ENCODE measurements around the gene ERFE. TPM values are rescaled to one million over a fixed set of nuclear protein-coding genes. Genes with fewer than 3 reads are reported as not detected.

Gene ERFE
- total and polyA plus RNA-seq, 9 of the 15 experiments (the other 6 are each of a cell fraction or from before 2014, with no cell fraction given): 0.55 to 8.2 (median 3.7) TPM

DNA sequence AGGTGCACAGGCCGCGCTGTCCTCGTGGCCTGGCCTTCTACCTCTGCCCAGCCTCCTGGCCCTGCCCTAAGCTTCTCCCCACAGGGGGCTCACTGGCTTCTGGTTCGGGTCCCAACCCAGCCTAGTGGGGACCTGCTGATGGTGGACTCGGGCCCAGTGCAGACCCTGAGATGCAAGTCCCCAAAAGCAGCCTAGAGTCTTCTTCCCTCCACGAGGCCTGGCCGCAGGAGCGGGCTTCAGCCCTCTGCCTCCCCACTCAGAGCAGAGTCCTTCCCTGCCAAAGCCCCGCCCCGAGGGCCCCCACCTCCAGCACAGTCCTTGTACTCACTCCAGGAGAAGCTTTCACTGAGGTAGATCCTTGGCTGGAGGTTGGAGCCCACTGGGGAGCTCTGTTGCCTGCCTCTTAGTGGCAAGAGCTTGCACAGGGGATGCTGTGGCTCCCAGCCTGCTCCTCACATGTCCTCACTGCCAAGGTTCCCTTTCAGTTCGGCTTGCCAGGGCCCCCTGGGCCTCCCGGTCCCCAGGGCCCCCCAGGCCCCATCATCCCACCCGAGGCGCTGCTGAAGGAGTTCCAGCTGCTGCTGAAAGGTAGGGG is 3.6 kb downstream of the ERFE start:
- Histone ChIP-seq H3K9me3 (replicated peaks; ENCODE audit: control insufficient read depth, insufficient read depth, low read depth, low read length) (no peaks in the 10 kb centered on the region), H3K4me3 (no peak overlapping the region), H3K4me2 (ENCODE audit: insufficient read depth, low read length) (no peak overlapping the region), H4K20me1 (replicated peaks; ENCODE audit: control insufficient read depth, insufficient read depth, low read length) (no peaks in the 10 kb centered on the region), H3K9ac (ENCODE audit: insufficient read depth in 1 of 2, low read depth in 2 of 2, low read length in 2 of 2) (0 out of 4 replicates have a peak overlapping the region, but pooled peaks of 1 of the 2 experiments have one; percentile 9), H3K27me3 (ENCODE audit: control insufficient read depth in 2 of 2, insufficient read depth in 2 of 2, low read length in 2 of 2) (no peaks in the 10 kb centered on the region), H3K4me1 (replicated peaks in 1 of 2; ENCODE audit: control insufficient read depth in 2 of 2, insufficient read depth in 2 of 2, low read length in 2 of 2) (peaks cover 3 to 62% of the 10 kb centered on the region in 2 experiments; a peak in 4 of 5 replicates), H2AFZ (ENCODE audit: low read depth, low read length) (no peak overlapping the region), H3K79me2 (ENCODE audit: control insufficient read depth, insufficient read depth, low read length) (no peaks in the 10 kb centered on the region), H3K27ac (ENCODE audit: extremely low read depth, low read depth, low read length) (no peak overlapping the region), H3K36me3 (ENCODE audit: control insufficient read depth, insufficient read depth, low read length) (no peaks in the 10 kb centered on the region), H3K9me1 (ENCODE audit: control insufficient read depth, insufficient read depth, low read length) (no peaks in the 10 kb centered on the region)
- in situ Hi-C loops (cut with MboI): no loop called here
- intact Hi-C loops (cut with micrococcal nuclease): no loop called here
- 0 out of 2 replicates have a peak, but pooled peaks have one; percentile 18 for TF ChIP-seq POLR2G (IDR thresholded peaks at IDR 0.05; ENCODE audit: low read depth, low read length)
- TF ChIP-seq ZNF445 (CRISPR knock-in tag; IDR thresholded peaks at IDR 0.05; ENCODE audit: low read depth): no peak
- TF ChIP-seq SRSF1 (IDR thresholded peaks at IDR 0.05; ENCODE audit: low read depth, low read length): no peak
- no TSS peak for BruUV-seq (replicated peaks)
- ATAC-seq (peak; percentile 15; the same call in 2 of the 3 replicates), DNase-seq (ENCODE audit: extremely low read depth in 1 of 4, low spot score in 3 of 4) (no peak), FAIRE-seq (no peak)
- POLR2A ChIA-PET: interaction anchor here (0.7 to 1.0 kb wide), 3 partner anchors 13 to 30 kb away, joined by 3 read pairs; no protein-coding TSS in a partner anchor
- CTCF ChIA-PET (ENCODE audit: low intra/inter-chr PET ratio): no interaction called here
- WGBS (ENCODE audit: insufficient coverage, low coverage, missing lambda C conversion rate): 39% methylated on average over 4 of the region's 14 CpGs

DNA sequence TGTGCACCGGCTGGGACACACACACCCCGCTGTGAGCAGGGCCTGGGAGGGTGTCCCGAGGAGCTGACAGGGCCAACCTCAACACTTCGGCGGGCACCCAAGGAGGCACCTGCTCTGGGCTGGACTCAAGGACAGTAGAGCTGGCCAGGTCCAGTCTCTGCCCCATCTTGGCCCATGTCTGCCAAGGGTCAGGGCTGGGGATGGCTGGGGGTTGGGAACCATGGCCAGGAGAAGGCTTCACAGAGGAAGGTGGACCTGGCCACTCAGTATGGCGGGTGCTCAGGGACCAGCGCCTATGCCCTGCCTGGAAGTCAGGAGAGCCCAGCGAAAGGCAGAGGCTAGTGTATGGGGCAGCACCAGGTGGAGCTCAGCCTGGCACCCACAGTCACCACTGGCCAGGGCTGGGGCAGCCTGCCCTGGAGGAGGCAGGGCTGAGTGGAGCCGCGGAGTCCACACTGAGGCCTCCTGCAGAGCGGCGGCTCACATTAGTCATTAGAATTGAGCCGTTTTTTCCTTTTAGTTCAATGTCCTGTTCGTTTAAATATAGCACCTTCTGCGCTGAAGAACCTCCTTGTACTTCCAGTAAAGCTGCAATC is 4.2 kb downstream of the ERFE start:
- CTCF ChIA-PET (ENCODE audit: low intra/inter-chr PET ratio): no interaction called here

More for the DNA sequence above, 4.2 kb downstream of the ERFE start:
- 72% methylated on average over 7 of the region's 15 CpGs for WGBS (ENCODE audit: insufficient coverage, low coverage, missing lambda C conversion rate)
- ATAC-seq (no peak), DNase-seq (ENCODE audit: extremely low read depth in 1 of 4, low spot score in 3 of 4) (no peak), FAIRE-seq (no peak)
- in situ Hi-C loops (cut with MboI): no loop called here
- Histone ChIP-seq H3K27ac (ENCODE audit: extremely low read depth, low read depth, low read length) (no peak overlapping the region), H2AFZ (ENCODE audit: low read depth, low read length) (no peak overlapping the region), H3K4me3 (no peak overlapping the region), H3K4me2 (ENCODE audit: insufficient read depth, low read length) (no peak overlapping the region), H3K36me3 (ENCODE audit: control insufficient read depth, insufficient read depth, low read length) (no peaks in the 10 kb centered on the region), H3K79me2 (ENCODE audit: control insufficient read depth, insufficient read depth, low read length) (no peaks in the 10 kb centered on the region), H3K27me3 (ENCODE audit: control insufficient read depth in 2 of 2, insufficient read depth in 2 of 2, low read length in 2 of 2) (no peaks in the 10 kb centered on the region), H4K20me1 (replicated peaks; ENCODE audit: control insufficient read depth, insufficient read depth, low read length) (no peaks in the 10 kb centered on the region), H3K9me1 (ENCODE audit: control insufficient read depth, insufficient read depth, low read length) (no peaks in the 10 kb centered on the region), H3K9me3 (replicated peaks; ENCODE audit: control insufficient read depth, insufficient read depth, low read depth, low read length) (no peaks in the 10 kb centered on the region), H3K4me1 (replicated peaks in 1 of 2; ENCODE audit: control insufficient read depth in 2 of 2, insufficient read depth in 2 of 2, low read length in 2 of 2) (peaks cover 9 to 67% of the 10 kb centered on the region in 2 experiments; a peak in 4 of 5 replicates), H3K9ac (ENCODE audit: insufficient read depth in 1 of 2, low read depth in 2 of 2, low read length in 2 of 2) (no peak overlapping the region)
- POLR2A ChIA-PET: interaction anchor here (0.6 to 0.9 kb wide), 4 partner anchors 12 to 68 kb away, joined by 3 read pairs; no protein-coding TSS in a partner anchor
- TF ChIP-seq ESRRB (CRISPR knock-in tag; IDR thresholded peaks at IDR 0.05; ENCODE audit: borderline replicate concordance) (no peak), SMAD2 (IDR thresholded peaks at IDR 0.05; ENCODE audit: low read depth, low read length) (no peak)
- TF ChIP-seq, protein P1, sequence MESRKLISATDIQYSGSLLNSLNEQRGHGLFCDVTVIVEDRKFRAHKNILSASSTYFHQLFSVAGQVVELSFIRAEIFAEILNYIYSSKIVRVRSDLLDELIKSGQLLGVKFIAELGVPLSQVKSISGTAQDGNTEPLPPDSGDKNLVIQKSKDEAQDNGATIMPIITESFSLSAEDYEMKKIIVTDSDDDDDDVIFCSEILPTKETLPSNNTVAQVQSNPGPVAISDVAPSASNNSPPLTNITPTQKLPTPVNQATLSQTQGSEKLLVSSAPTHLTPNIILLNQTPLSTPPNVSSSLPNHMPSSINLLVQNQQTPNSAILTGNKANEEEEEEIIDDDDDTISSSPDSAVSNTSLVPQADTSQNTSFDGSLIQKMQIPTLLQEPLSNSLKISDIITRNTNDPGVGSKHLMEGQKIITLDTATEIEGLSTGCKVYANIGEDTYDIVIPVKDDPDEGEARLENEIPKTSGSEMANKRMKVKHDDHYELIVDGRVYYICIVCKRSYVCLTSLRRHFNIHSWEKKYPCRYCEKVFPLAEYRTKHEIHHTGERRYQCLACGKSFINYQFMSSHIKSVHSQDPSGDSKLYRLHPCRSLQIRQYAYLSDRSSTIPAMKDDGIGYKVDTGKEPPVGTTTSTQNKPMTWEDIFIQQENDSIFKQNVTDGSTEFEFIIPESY (CRISPR knock-in tag; IDR thresholded peaks at IDR 0.05): peak; percentile 85
- intact Hi-C loops (cut with micrococcal nuclease): no loop called here
- BruUV-seq (replicated peaks): no TSS peak

All from K562 (cell line).